ENCODE measurements around the gene PCDH7.

PCDH7 gene, protein sequence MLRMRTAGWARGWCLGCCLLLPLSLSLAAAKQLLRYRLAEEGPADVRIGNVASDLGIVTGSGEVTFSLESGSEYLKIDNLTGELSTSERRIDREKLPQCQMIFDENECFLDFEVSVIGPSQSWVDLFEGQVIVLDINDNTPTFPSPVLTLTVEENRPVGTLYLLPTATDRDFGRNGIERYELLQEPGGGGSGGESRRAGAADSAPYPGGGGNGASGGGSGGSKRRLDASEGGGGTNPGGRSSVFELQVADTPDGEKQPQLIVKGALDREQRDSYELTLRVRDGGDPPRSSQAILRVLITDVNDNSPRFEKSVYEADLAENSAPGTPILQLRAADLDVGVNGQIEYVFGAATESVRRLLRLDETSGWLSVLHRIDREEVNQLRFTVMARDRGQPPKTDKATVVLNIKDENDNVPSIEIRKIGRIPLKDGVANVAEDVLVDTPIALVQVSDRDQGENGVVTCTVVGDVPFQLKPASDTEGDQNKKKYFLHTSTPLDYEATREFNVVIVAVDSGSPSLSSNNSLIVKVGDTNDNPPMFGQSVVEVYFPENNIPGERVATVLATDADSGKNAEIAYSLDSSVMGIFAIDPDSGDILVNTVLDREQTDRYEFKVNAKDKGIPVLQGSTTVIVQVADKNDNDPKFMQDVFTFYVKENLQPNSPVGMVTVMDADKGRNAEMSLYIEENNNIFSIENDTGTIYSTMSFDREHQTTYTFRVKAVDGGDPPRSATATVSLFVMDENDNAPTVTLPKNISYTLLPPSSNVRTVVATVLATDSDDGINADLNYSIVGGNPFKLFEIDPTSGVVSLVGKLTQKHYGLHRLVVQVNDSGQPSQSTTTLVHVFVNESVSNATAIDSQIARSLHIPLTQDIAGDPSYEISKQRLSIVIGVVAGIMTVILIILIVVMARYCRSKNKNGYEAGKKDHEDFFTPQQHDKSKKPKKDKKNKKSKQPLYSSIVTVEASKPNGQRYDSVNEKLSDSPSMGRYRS (N-terminal part only)

GRCh38 chr4:30720021-30720660 is at the start of gene PCDH7:
Gene PCDH7 (plus strand): TSS chr4:30720369. CDS start chr4:30721423, 1,054 bp downstream.
- no peak for DNase-seq

DNA sequence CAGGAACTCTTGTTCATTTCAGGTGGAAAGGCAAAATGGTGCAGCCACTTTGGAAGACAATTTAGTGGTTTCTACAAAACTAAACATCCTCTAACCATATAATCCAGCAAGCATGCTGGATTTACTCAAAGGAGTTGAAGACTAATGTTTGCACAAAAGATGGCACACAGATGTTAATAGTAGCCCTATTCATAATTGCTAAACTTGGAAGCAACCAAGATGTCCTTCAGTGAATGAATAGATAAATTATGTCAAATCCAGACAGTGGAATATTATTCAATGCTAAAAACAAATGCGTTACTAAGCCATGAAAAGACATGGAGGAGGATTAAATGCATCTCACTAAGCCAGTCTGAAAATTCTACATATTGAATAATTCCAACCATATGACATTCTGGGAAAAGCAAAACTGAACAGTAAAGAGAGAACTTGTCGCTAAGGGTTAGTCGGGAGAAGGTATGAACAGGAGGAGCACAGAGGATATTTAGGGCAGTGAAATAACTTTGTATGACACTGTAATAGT is 48.2 kb upstream of the PCDH7 start:
- DNase-seq: no peak

DNA sequence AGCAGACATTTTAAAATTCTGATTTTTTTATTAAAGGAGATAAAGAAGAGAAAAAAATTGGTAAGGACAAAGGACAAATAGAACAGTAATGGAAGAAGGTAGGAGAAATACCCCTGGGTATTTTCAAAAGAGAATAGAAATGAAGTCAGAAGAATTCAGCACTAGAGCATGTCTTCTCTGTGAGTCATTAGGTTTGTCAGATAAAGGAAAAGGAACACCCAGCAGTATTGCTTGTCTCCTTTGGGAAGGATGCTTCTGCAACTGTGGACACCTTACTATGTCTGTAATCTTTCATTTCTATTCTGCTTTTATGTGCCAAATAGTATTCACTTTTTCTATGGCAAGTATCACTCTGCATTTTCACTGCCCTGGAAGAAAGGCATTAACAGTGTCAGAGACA is 24.0 kb upstream of the PCDH7 start:
- no peak for DNase-seq

- no peak for DNase-seq
Measured at GRCh38 chr4:30714408-30715031, 5.6 kb upstream of the PCDH7 start.

GRCh38 chr4:30716158-30716557 is 4.0 kb upstream of the PCDH7 start:
- no peak for DNase-seq

DNA sequence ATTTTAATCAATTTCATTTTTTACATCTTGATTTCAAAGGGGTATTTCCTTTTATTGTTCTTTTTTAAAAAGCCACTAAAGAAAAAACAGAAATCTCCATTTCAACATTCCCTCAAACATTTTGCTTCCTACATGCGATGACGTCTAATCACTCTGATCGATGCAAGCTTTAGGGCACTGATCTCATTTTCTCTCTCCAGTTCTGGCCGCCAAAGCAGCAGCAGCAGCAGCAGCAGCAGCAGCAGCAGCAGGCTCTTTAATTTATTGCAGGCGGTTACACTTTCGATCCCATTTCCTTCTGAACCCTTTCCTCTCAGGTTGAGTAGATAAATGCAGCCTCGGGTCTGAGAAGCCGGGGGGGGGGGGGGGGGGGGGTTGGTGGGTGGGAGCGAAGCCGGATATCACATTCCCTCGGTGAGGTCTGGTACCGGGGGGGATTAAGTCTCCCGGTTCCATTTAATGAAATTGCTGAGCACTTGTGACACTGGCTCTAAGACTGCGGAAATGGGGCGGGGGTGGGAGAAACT is 3.4 kb upstream of the PCDH7 start:
- DNase-seq: no peak

DNA sequence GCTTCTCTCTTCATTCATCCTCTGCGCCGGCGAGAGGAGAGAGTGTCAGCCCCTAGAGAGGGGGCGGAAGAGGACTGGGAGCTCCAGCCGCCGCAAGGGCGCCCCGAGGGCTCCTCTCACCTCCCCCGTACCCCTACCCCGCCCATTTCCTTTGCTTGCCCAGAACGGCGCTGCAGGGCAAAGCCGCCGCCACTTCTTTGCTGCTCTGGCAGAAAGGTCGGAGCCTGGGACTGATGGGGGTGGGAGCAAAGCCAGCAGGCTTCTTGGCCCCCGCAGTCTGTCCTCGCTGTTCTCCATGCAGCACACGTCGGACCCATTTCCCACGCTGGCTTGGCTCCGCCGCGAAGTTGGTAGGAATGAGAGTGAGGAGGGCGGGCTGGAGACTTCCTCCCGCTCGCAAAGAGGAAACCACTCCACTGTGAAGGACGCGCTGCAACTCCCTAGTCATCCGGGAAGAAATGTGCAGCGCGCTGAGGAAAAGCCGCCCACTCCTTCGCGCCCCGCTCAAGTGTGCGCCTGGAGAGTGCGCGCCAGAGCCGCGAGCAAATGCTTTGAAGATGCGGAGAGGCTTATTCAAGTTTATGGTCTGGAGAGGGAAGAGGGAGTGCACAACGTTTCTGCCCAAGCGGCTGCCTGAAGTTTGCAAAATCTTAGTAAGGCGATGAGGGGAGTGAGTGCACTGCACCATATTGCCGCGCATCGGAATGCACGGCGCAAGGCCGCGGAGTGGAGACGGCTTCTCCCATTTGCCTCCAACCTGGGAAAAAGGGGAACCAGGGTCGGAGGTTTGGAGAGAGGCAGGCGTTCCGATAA is 2.8 kb upstream of the PCDH7 start:
- DNase-seq: no peak

DNA sequence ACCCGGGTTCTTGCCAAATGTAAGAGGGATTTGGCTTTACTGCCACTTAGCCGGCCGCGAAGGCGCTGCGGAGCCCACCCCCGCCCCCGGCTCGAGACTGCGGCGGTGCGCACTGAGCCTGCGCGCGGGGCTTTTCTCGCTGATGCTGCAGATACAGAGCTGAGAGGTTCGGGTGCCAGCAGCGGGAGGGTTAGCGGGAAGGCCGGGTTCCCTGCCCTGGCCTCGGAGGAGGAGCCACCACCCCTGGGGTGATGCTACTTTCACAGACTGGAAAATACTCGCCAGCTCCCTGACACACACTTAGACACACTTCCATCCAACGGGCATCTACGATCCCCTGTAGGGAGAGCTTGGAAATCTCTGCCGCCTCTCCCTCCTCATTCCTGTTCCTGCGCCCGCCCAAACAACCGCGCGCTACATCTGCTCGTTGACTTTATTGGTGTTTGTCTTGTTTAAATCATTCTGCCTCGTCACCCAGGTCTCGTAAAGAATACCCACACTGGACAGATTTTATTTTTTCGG is 2.1 kb upstream of the PCDH7 start:
- no peak for DNase-seq

DNA sequence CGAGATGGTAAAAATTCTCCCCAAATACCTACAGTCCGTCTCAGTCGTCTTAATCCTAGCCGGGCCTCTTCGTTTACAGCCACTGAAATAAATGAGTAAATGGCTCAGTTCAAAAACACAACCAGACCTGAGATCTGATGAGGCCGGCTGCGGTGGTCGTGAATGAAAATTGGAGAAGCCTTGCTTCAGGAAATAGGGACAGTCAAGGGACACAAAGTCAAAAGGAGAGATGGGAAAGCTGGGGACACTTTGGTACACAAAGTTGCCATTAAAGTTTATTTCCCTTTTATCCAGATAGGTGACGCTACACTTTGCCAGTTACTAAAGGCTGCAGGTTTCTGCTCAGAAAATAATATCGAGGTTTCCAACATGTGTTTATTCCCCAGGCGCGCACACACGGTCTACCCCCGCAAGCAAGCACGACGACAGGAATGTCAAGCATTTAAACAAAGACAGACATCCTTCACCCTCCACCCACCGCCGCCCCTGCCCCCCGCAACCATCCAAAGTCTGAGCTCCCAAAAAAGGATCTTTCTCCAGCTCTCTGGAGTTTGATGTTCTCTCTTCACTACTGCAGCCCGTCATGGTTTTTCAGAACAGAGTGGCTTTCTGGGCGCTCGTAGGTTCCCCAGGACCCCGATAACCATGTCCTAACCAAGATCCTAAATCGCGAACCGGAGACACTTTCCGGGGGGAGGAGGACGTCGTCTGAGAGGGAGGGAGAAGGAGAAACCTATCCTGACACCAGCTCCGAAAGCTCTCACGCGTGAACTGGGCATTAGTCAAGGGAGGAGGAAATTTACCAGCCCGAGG is 1.3 kb upstream of the PCDH7 start:
- no peak for DNase-seq

GRCh38 chr4:30719454-30720020 is 632 bp upstream of the PCDH7 start:
- DNase-seq: no peak

- DNase-seq: no peak
Measured at GRCh38 chr4:30720661-30721184, 554 bp downstream of the PCDH7 start.

GRCh38 chr4:30721185-30722091 is 1.3 kb downstream of the PCDH7 start:
- DNase-seq: no peak

- DNase-seq: no peak
Measured at GRCh38 chr4:30722092-30722358, 1.9 kb downstream of the PCDH7 start.

- DNase-seq: no peak
Measured at GRCh38 chr4:30722359-30723200, 2.4 kb downstream of the PCDH7 start.

DNA sequence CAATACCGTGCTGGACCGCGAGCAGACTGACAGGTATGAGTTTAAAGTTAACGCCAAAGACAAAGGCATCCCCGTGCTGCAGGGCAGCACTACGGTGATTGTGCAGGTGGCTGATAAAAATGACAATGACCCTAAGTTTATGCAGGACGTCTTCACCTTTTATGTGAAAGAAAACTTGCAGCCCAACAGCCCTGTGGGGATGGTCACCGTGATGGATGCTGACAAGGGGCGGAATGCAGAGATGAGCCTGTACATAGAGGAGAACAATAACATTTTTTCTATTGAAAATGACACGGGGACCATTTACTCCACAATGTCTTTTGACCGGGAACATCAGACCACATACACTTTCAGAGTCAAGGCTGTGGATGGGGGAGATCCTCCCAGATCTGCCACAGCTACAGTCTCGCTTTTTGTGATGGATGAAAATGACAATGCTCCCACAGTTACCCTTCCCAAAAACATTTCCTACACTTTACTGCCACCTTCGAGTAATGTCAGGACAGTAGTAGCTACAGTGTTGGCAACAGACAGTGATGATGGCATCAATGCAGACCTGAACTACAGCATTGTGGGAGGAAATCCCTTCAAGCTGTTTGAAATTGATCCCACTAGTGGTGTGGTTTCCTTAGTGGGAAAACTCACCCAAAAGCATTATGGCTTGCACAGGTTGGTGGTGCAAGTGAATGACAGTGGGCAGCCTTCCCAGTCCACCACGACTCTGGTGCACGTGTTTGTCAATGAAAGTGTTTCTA is 3.2 kb downstream of the PCDH7 start:
- no peak for DNase-seq

GRCh38 chr4:30724247-30724646 is 4.1 kb downstream of the PCDH7 start:
- no peak for DNase-seq

GRCh38 chr4:30725562-30725961 is 5.4 kb downstream of the PCDH7 start:
- DNase-seq: no peak
